Hepatocyte (in vitro differentiated cells): ENCODE results near the gene ITGB2. TPM values are rescaled to one million over a fixed set of nuclear protein-coding genes. Genes with fewer than 3 reads are reported as not detected.

Experiments
- DNase-seq: peaks from one replicate; pipeline ENCODE4 v3.0.0-alpha.2; 2016; ENCODE audit warnings: low spot score
- H2AFZ ChIP-seq: fragments of 200-600 bp; sonication (generic); 2 replicates; pipeline ENCODE4 v1.6.0; 2016; ENCODE audit warnings: antibody characterized with exemption, mild to moderate bottlenecking
- H3K27ac ChIP-seq: fragments of 200-600 bp; sonication (generic); 2 replicates; pipeline ENCODE4 v1.5.1; 2016; ENCODE audit warnings: mild to moderate bottlenecking
- H3K27me3 ChIP-seq: fragments of 200-600 bp; sonication (generic); 2 replicates; pipeline ENCODE4 v1.6.1; 2016
- H3K36me3 ChIP-seq: fragments of 200-600 bp; sonication (generic); replicated peaks from 2 replicates; pipeline ENCODE4 v1.5.1; 2016; ENCODE audit warnings: low read depth; ENCODE audit not compliant: insufficient read depth
- H3K4me1 ChIP-seq: fragments of 200-600 bp; sonication (generic); 2 replicates; pipeline ENCODE4 v1.5.1; 2016; ENCODE audit warnings: mild to moderate bottlenecking, moderate library complexity; ENCODE audit not compliant: insufficient read depth
- H3K4me2 ChIP-seq: fragments of 200-600 bp; sonication (generic); 2 replicates; pipeline ENCODE4 v1.6.0; 2016
- H3K4me3 ChIP-seq: fragments of 200-600 bp; sonication (generic); 2 replicates; pipeline ENCODE4 v1.5.1; 2016; ENCODE audit warnings: mild to moderate bottlenecking
- H3K79me2 ChIP-seq: fragments of 200-600 bp; sonication (generic); 2 replicates; pipeline ENCODE4 v1.6.0; 2017; ENCODE audit warnings: mild to moderate bottlenecking
- H3K9me2 ChIP-seq: fragments of 200-600 bp; sonication (generic); replicated peaks from 2 replicates; pipeline ENCODE4 v1.6.0; 2017; ENCODE audit warnings: mild to moderate bottlenecking; ENCODE audit not compliant: insufficient read depth
- H3K9me3 ChIP-seq: fragments of 200-600 bp; sonication (generic); 2 replicates; pipeline ENCODE4 v1.5.1; 2016; ENCODE audit warnings: low read depth, mild to moderate bottlenecking
- H4K20me1 ChIP-seq: fragments of 200-600 bp; sonication (generic); 2 replicates; pipeline ENCODE4 v1.6.0; 2016; ENCODE audit warnings: mild to moderate bottlenecking; ENCODE audit not compliant: insufficient read depth, poor library complexity, severe bottlenecking
- CTCF ChIP-seq: fragments of 200-600 bp; sonication (generic); IDR thresholded peaks from 2 replicates; pipeline ENCODE4 v1.5.1; 2016; ENCODE audit warnings: antibody characterized with exemption, mild to moderate bottlenecking; ENCODE audit not compliant: poor library complexity
- EZH2 ChIP-seq: fragments of 200-600 bp; sonication (generic); IDR thresholded peaks from 2 replicates; pipeline ENCODE4 v1.6.1; 2016; ENCODE audit warnings: antibody characterized with exemption, mild to moderate bottlenecking, borderline replicate concordance
- EZH2phosphoT487 ChIP-seq: fragments of 200-600 bp; sonication (generic); IDR thresholded peaks from one replicate; pipeline ENCODE4 v1.6.1; 2018; ENCODE audit warnings: antibody characterized with exemption, mild to moderate bottlenecking, low read depth, moderate library complexity; ENCODE audit not compliant: unreplicated experiment, severe bottlenecking
- WGBS: methylation state at CpG from one replicate; pipeline ENCODE4 v1.1.6; 2016; ENCODE audit warnings: low lambda C conversion rate; ENCODE audit errors: missing lambda C conversion rate; 5-methylcytosine and 5-hydroxymethylcytosine counted together
- polyA plus RNA-seq: library from polyadenylated mRNA; unstranded; fragments of >200 nt; fragmentation: Nextera tagmentation; extraction: Ambion mirVana; gene quantifications from 2 replicates; pipeline ENCODE4 v1.2.1, GENCODE V29; 2016
- total RNA-seq: library from RNA; depleted of rRNA; stranded (reverse); fragments of >200 nt; gene quantifications from 2 replicates; pipeline ENCODE4 v1.2.3, GENCODE V29; 2014

The ITGB2 gene
- total and polyA plus RNA-seq, 2 experiments from 2014 or later, result 3.8 to 4.2 TPM

DNA sequence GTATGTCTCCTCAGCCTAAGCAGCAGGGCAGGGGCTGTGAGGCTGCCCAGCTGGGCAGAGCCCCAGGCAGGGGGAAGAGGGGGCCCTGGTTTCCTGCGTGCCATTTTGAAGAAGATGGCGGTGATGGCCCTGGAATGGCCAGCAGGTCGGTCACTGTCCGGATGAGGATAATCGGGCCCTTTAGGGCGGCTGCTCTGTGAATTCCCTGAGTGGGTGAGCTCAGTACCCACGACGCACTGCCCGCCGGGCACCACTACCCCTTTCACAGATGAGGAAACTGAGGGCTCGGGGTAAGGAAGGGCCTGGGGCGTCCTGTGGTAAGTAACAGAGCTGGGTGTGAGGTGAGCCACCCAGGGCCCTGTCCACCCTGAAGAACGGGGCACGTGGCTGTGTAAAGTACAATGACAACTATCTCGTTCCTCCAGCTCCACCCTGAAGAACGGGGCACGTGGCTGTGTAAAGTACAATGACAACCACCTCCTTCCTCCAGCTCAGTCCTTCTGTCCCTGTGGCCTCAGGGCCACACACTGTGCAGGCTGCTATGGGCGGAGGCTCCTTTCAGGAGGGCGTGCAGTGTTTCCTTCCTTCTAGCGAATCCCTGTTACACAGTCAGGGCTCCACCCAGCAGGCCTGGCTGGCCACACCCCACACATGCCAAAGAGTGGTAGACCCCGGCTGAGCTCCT lies 23.2 kb downstream of the ITGB2 start:
- DNase-seq, result no peak
- 84% methylated on average over 21 of the region's 21 CpGs for WGBS
- H4K20me1 ChIP-seq, result no peaks in the 10 kb centered on the region
- TF ChIP-seq EZH2 (no peak), CTCF (no peak), EZH2phosphoT487 (no peak)
- no peaks in the 10 kb centered on the region for H3K9me2 ChIP-seq
- H3K79me2 ChIP-seq, result no peaks in the 10 kb centered on the region
- no peak overlapping the region for H3K4me2 ChIP-seq
- H3K9me3 ChIP-seq, result no peaks in the 10 kb centered on the region
- H3K4me1 ChIP-seq, result no peaks in the 10 kb centered on the region
- H2AFZ ChIP-seq, result no peak overlapping the region
- H3K4me3 ChIP-seq, result no peak overlapping the region
- no peak overlapping the region for H3K27ac ChIP-seq
- H3K36me3 ChIP-seq, result no peaks in the 10 kb centered on the region
- H3K27me3 ChIP-seq, result no peaks in the 10 kb centered on the region

DNA sequence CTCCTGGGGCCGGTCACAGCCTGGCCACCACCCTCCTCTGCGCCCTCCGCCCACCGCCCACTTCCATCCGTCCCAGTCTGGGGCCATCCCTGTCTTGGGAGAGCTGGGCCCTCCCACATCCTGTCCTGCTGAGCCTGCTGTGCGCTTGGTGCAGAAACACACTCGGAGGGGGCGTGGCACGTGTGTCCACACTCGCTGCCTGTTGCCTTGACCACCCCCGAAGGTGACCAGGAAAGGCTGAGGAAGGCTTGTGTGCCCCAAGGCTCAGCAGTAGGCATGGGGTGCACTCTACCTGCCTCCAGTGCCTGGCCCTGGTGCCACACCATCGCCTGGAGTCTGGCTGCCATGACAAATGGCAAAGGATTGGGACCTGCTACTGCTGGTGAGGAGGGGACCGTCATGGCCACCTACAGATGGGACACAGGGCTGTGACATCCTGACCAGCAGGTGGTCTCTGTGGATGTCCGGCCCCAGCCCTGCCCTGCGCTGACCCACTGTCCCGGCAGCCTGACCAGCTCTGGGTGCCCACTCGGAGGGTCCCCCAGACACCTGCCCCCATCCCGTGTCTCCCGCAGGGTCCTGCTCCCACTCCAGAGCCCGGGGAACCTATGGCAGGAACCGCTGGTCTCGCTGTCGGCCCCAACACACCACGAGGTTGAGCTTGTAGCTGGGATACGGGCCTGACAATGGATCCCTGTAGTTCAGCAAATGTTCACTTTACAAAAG lies 24.0 kb downstream of the ITGB2 start:
- no peak overlapping the region for H3K27ac ChIP-seq

DNA sequence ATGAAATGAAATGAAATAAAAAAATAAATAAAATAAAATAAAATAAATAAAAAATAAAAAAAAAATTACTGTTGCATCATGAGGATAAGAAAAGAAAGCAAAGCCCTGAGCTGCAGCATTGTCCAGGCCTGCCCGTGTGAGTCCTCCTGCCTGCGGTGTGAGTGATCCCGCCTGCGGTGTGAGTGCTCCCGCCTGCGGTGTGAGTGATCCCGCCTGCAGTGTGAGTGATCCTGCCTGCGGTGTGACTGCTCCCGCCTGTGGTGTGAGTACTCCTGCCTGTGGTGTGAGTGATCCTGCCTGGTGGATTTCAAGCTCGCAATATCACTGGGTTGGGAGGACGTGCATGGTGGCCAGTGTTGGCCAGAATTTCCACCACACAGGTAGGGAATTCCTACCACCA lies 24.8 kb downstream of the ITGB2 start:
- Histone ChIP-seq H3K79me2 (no peaks in the 10 kb centered on the region), H3K36me3 (no peaks in the 10 kb centered on the region), H3K27me3 (no peaks in the 10 kb centered on the region), H3K4me3 (no peak overlapping the region), H4K20me1 (no peaks in the 10 kb centered on the region), H3K9me3 (no peaks in the 10 kb centered on the region), H3K4me1 (no peaks in the 10 kb centered on the region), H3K4me2 (no peak overlapping the region), H2AFZ (no peak overlapping the region), H3K9me2 (no peaks in the 10 kb centered on the region), H3K27ac (no peak overlapping the region)
- no peak for TF ChIP-seq CTCF
- no peak for TF ChIP-seq EZH2phosphoT487
- TF ChIP-seq EZH2, result no peak
- no peak for DNase-seq
- 91% methylated on average over 11 of the region's 11 CpGs for WGBS

More for the DNA sequence above, 24.0 kb downstream of the ITGB2 start:
- no peak for DNase-seq
- Histone ChIP-seq H3K27me3 (no peaks in the 10 kb centered on the region), H2AFZ (no peak overlapping the region), H3K9me3 (no peaks in the 10 kb centered on the region), H3K4me3 (no peak overlapping the region), H4K20me1 (no peaks in the 10 kb centered on the region), H3K9me2 (no peaks in the 10 kb centered on the region), H3K4me2 (no peak overlapping the region), H3K36me3 (no peaks in the 10 kb centered on the region), H3K79me2 (no peaks in the 10 kb centered on the region), H3K4me1 (no peaks in the 10 kb centered on the region)
- WGBS, result 85% methylated on average over 24 of the region's 25 CpGs
- TF ChIP-seq EZH2 (no peak), EZH2phosphoT487 (no peak), CTCF (no peak)
